Effector memory CD8-positive, alpha-beta T cell (primary cell): ENCODE measurements around the gene GPR155.
"Not testable (repeated sequence)": the region's sequence is repeated elsewhere in the genome, so short reads cannot be mapped to it uniquely, and the experiment has no call there.

Source experiments
- ATAC-seq: fragments of 150-1000 bp; cut with Tn5 transposase; replicated peaks from 2 replicates; pipeline ENCODE4 v1.10.0; 2021; ENCODE audit warnings: mild to moderate bottlenecking, moderate library complexity
- DNase-seq, 3 experiments: peaks; one replicate each; pipeline ENCODE4 v3.0.0; 2021
- H3K27ac Mint-ChIP-seq, 2 donors: one replicate each; pipeline ENCODE4 v1.8.0; 2022; ENCODE audit warnings: mild to moderate bottlenecking in 2 of 2, mixed read lengths in 2 of 2, moderate library complexity in 2 of 2
- H3K27me3 Mint-ChIP-seq, 2 donors: one replicate each; pipeline ENCODE4 v1.8.0; 2022; ENCODE audit warnings: mixed read lengths in 2 of 2
- H3K36me3 Mint-ChIP-seq: one replicate; pipeline ENCODE4 v1.8.0; 2022; ENCODE audit warnings: mild to moderate bottlenecking, moderate library complexity, mixed read lengths; ENCODE audit not compliant: insufficient read depth
- H3K4me1 Mint-ChIP-seq, 2 donors: one replicate each; pipeline ENCODE4 v1.8.0; 2022; ENCODE audit warnings: low read depth in 2 of 2, mixed read lengths in 2 of 2
- H3K4me3 Mint-ChIP-seq, 2 donors: one replicate each; pipeline ENCODE4 v1.8.0; 2022; ENCODE audit warnings: mild to moderate bottlenecking in 2 of 2, mixed read lengths in 2 of 2, moderate library complexity in 2 of 2
- H3K9me3 Mint-ChIP-seq, 2 donors: one replicate each; pipeline ENCODE4 v1.8.0; 2022; ENCODE audit warnings: mixed read lengths in 2 of 2

The GPR155 gene

DNA sequence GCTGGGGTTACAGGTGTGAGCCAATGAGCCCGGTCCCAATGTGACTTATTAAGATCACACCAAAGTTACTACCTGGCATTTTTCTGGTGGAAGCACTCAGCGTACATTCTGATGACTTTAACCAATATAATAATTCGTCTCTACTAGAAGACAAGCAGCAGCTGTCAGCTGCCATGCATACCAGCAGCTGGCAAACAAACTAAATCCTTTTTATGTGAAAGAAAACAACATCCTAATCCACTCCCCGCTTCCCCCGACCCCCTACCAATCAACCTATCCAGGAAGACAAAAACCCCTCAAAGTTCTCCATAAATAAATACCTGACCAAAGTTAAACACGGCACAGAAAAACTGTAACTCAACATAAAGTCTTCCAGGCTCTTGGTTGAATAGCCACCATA, 42.1 kb downstream of the GPR155 start:
- Mint-ChIP-seq H3K27me3 (no peaks in the 10 kb centered on the region), H3K27ac (peak overlapping the region in 1 of 2 donors; percentile 80), H3K9me3 (no peaks in the 10 kb centered on the region), H3K4me3 (no peak overlapping the region), H3K4me1 (peaks cover 0 to 3% of the 10 kb centered on the region in 2 donors), H3K36me3 (peaks cover 71% of the 10 kb centered on the region)
- DNase-seq: no peak
- ATAC-seq: no peak

DNA sequence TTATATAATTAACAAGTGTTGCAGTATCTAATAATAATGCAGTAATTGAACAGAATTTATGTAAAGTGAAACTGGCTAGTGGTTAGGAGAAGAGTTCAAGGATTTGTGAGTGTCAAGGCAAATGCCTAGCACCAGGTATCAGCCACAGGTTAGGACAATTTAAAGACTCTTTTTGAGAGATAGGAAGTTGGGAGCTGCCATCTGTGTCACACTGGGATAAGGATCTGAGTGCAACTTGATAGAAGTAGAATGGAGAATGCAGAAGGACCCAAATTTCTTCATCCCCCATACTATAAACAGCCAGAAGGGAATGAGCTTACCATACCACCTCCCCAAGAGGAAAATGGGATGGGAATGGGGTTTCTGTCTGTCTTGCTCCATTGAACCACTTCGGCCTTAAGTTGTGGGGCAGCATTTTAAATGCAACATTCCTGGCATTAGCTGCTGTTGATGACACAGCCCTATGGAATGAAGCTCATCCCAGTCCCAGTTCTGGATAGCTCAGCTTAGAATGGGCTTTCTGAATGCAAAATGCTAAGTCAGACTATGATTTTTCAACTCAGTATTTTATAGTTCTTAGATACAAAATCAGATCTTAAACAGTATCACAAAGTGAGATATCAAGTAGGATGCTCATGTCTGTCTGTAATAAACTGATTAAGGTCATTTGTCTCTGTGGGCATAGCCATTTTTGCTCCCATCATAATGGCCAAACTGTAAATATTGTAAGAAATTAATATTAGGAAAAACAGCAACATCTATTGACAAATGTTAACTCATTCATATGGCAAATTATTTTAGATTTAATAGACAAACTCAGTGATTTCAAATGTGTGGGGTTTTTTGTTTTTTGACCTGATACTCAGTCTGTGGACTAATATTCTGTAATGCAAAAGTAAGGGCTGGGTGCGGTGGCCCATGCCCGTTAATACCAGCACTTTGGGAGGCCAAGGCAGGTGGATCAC, 44.0 kb downstream of the GPR155 start:
- Mint-ChIP-seq H3K36me3 (peaks cover 76% of the 10 kb centered on the region), H3K27ac (no peak overlapping the region), H3K4me1 (peaks cover 0 to 3% of the 10 kb centered on the region in 2 donors), H3K27me3 (no peaks in the 10 kb centered on the region), H3K9me3 (no peaks in the 10 kb centered on the region), H3K4me3 (no peak overlapping the region)
- DNase-seq (no peak), ATAC-seq (no peak)

DNA sequence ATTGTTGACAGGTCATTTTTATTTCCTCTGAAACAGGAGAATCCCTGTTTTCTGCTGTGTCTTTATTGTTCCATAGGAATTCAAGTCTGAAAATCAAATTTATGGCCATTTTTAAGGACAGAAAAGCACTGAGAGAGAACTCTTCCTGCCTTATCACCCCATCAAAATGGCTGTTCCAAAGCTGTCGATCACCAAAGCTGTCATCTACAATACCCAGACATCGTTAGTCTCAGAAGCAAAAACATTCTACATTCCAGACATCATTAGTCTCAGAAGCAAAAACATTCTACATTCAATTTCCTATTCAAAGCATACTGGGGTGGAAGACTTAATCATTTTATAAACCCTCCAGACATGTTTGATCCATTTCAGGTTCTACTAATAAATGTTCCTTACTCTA, 46.9 kb downstream of the GPR155 start:
- ATAC-seq (no peak), DNase-seq (no peak)
- Mint-ChIP-seq H3K9me3 (no peaks in the 10 kb centered on the region), H3K27me3 (no peaks in the 10 kb centered on the region), H3K36me3 (peaks cover 66% of the 10 kb centered on the region), H3K4me1 (peaks cover 0 to 3% of the 10 kb centered on the region in 2 donors), H3K4me3 (no peak overlapping the region), H3K27ac (peak overlapping the region in 1 of 2 donors; percentile 49)

DNA sequence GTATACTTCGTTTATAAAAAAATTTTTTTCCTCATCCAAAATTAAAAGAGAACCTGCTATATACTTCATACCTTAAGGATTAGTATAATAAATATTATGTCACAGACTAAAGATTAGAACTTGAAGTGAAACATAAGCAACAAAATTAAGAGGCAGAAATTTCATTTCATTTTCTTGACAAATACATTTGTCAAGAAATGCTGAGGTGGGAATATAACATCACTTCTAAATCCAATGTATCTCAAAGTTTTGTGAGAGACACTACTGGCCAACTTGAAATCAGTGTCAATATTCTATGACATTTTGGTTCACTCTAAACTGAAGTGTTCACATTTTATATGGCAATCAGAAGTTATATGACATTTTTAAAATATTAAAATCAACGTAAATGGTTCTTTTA, 47.5 kb downstream of the GPR155 start:
- Mint-ChIP-seq H3K27ac (no peak overlapping the region), H3K36me3 (peaks cover 60% of the 10 kb centered on the region), H3K27me3 (no peaks in the 10 kb centered on the region), H3K9me3 (no peaks in the 10 kb centered on the region), H3K4me3 (no peak overlapping the region), H3K4me1 (peaks cover 0 to 3% of the 10 kb centered on the region in 2 donors)
- ATAC-seq (no peak), DNase-seq (no peak)

DNA sequence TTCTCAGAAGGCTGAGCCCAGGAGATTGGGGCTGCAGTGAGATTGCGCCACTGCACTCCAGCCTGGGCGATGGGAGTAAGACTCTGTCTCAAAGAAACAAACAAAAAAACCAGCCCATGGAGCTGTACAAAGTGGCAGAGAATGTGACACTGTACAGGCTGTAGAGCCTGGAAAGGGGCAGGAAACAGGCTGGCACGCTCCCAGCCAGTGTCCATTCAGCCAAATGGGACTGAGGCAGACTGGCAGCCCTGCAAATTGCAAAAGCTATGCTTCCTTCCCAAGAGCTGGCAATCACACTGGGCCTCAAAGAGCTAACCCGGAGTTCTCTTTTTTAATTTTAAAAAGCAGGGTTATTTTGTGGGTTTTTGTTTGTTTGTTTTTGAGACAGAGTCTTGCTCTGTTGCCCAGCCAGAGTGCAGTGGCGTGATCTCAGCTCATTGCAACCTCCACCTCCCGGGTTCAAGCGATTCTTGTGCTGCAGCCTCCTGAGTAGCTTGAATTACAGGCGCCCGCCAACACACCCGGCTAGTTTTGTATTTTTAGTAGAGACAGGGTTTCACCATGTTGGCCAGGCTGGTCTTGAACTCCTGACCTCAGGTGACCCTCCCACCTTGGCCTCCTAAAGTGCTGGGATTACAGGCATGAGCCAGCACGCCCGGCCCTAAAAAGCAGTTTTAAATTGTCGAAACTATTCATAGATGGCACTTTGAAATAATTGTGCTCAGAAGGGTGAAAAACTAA, 48.5 kb downstream of the GPR155 start:
- DNase-seq: no peak
- Mint-ChIP-seq H3K27me3 (no peaks in the 10 kb centered on the region), H3K36me3 (peaks cover 50% of the 10 kb centered on the region), H3K9me3 (no peaks in the 10 kb centered on the region), H3K4me1 (peaks cover 0 to 3% of the 10 kb centered on the region in 2 donors), H3K4me3 (no peak overlapping the region), H3K27ac (no peak overlapping the region)
- ATAC-seq: no peak

DNA sequence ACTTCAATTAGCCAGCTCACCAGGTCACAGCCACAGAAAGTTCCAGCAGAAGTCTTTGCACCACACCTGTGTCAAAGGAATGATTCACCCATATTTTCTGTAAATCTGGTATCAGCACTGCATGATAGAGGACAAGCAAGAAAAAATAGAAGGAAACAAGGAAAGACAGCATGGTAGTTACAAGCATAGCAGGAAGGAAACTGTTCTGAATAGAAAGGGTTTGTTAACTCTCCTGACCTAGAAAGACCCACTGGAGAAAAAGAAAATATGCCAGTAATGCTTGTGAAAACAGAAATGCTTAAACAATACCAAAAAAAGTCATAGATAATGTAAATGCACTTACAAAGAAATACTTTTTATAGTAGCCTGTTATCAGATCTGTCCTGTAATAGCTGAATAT, 50.5 kb downstream of the GPR155 start:
- H3K4me1 Mint-ChIP-seq: peaks cover 0 to 3% of the 10 kb centered on the region in 2 donors
- H3K4me3 Mint-ChIP-seq: no peak overlapping the region
- H3K9me3 Mint-ChIP-seq: no peaks in the 10 kb centered on the region
- no peak overlapping the region for H3K27ac Mint-ChIP-seq
- DNase-seq (no peak), ATAC-seq (no peak)
- no peaks in the 10 kb centered on the region for H3K27me3 Mint-ChIP-seq
- peaks cover 39% of the 10 kb centered on the region for H3K36me3 Mint-ChIP-seq

DNA sequence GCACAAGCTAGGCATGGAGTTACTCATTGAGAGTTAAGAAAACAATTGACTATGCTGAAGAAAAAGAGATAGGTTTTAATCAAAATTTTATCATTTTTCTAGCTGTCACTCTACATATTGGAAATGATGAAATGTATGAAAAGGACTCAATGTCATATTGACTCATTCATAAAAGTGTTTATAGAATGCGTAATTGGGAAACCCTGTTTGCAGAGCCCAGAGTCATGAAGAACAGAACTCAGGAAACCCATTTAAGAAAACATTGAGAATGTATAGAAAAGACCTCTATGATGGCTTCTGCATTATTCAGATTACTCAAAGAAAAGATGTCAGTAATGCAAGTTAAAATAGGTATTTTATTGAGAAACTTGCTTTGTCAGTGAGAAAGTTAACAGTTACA, 54.9 kb downstream of the GPR155 start:
- Mint-ChIP-seq H3K9me3 (no peaks in the 10 kb centered on the region), H3K4me3 (no peak overlapping the region), H3K36me3 (peaks cover 11% of the 10 kb centered on the region), H3K27ac (no peak overlapping the region), H3K27me3 (no peaks in the 10 kb centered on the region), H3K4me1 (no peaks in the 10 kb centered on the region)
- no peak for DNase-seq
- no peak for ATAC-seq

DNA sequence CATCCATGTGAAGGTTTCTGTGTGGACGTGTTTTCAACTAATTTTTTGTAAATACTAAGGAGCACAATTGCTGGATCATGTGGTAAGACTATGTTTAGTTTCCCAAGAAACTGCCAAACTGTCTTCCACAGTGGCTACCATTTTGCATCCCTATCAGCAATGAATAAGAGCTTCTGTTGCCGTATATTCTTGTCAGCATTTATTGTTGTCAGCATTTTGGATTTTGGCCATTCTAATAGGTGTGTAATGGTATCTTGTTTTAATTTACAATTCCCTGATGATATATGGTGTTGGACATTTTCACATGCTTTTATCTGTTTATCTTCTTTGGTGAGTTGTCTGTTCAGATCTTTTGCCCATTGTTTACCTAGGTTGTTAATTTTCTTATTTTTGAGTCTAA, 56.8 kb downstream of the GPR155 start:
- no peaks in the 10 kb centered on the region for H3K27me3 Mint-ChIP-seq
- no peaks in the 10 kb centered on the region for H3K9me3 Mint-ChIP-seq
- H3K4me1 Mint-ChIP-seq: no peaks in the 10 kb centered on the region
- H3K4me3 Mint-ChIP-seq: no peak overlapping the region
- ATAC-seq: no peak
- H3K36me3 Mint-ChIP-seq: peaks cover 3% of the 10 kb centered on the region
- no peak overlapping the region for H3K27ac Mint-ChIP-seq
- DNase-seq: no peak

DNA sequence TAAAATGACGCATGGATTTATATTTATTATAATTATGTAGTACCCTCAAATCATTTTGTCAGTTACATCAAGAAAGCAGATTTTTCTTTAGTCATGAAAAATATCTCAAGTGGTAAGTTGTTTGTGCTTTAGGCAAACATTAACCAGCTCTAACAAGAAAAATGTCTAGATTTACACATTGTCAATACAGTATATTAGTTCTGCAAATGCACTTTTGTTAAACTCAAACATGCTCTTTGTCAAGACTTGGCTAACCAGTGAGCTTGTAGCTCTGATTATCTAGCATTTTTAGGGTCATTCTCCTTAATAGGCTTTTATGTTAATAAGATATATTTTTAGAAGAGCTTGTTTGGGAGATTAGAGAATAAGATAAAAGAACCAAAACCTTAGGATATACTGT, 58.6 kb downstream of the GPR155 start:
- Mint-ChIP-seq H3K4me1 (no peaks in the 10 kb centered on the region), H3K27ac (no peak overlapping the region), H3K27me3 (no peaks in the 10 kb centered on the region), H3K4me3 (no peak overlapping the region), H3K36me3 (peaks cover 7% of the 10 kb centered on the region), H3K9me3 (no peaks in the 10 kb centered on the region)
- no peak for DNase-seq
- ATAC-seq: no peak

DNA sequence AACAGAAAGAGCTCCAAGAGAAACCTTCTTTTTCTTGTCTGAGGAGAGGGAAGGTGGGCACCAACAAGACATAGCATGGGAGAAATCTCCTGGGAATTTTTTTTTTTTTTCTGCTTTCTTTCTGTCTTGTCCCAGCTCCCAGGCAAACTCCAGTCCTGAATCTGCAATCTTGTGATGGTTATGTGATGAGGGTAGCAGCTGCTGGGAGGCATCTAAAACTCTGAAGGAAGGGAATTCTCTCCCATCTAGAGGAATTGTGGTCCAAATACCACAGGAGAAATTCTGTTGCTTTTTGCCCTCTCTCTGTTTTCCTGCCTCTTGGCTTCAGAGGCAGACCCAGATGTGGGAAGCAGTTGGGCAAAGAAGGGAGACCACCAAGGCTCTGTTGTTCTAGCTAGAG, 74.6 kb downstream of the GPR155 start:
- H3K36me3 Mint-ChIP-seq: peaks cover 4% of the 10 kb centered on the region
- H3K4me3 Mint-ChIP-seq: no peak overlapping the region
- no peak for ATAC-seq
- no peaks in the 10 kb centered on the region for H3K4me1 Mint-ChIP-seq
- no peaks in the 10 kb centered on the region for H3K9me3 Mint-ChIP-seq
- no peak overlapping the region for H3K27ac Mint-ChIP-seq
- no peaks in the 10 kb centered on the region for H3K27me3 Mint-ChIP-seq
- no peak for DNase-seq

DNA sequence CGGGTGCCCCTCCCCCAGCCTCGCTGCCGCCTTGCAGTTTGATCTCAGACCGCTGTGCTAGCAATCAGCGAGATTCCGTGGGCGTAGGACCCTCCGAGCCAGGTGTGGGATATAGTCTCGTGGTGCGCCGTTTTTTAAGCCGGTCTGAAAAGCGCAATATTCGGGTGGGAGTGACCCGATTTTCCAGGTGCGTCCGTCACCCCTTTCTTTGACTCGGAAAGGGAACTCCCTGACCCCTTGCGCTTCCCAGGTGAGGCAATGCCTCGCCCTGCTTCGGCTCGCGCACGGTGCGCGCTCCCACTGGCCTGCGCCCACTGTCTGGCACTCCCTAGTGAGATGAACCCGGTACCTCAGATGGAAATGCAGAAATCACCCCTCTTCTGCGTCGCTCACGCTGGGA, 76.8 kb downstream of the GPR155 start:
- H3K4me1 Mint-ChIP-seq, DNase-seq, H3K4me3 Mint-ChIP-seq, H3K27ac Mint-ChIP-seq, H3K9me3 Mint-ChIP-seq, H3K36me3 Mint-ChIP-seq, ATAC-seq, H3K27me3 Mint-ChIP-seq: not testable (repeated sequence)

DNA sequence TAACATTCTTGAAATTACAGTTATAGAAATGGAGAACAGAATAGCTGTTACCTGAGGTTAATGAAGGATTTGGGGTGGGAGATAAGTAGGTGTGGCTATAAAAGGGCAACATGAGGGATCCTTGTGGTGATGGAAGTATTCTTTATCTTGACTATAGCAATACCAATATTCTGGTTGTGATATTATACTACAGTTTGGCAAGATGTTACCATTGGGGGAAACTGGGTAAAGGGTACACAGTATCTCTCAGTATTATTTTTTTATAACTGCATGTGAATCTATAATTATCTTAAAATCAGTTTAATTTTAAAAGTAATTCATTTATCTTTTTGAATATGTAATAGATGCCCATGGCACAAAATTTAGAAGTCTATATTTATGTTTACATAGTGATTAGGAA, 83.2 kb downstream of the GPR155 start:
- Mint-ChIP-seq H3K27me3 (no peaks in the 10 kb centered on the region), H3K4me1 (peaks cover under 1 to 5% of the 10 kb centered on the region in 2 donors), H3K9me3 (no peaks in the 10 kb centered on the region), H3K27ac (no peak overlapping the region), H3K4me3 (no peak overlapping the region), H3K36me3 (peaks cover 5% of the 10 kb centered on the region)
- DNase-seq (no peak), ATAC-seq (no peak)

DNA sequence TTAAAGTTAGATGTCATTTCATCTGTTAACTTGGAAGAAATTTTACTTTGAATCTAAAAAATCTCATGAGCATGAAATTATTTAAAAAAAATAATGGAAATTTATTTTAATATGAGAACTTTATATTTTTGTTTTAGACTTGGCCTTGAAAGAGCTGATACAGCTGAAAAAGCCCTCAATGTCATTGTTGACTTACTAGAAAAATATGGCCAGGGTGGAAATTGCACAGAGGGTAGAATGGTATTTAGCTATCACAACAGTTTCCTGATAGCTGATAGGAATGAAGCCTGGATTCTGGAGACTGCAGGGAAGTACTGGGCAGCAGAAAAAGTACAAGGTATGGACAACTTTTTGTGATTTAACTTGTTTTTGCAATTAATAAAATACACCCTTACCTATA, 86.0 kb downstream of the GPR155 start:
- peaks cover 5% of the 10 kb centered on the region for H3K36me3 Mint-ChIP-seq
- no peak for ATAC-seq
- no peak overlapping the region for H3K27ac Mint-ChIP-seq
- H3K27me3 Mint-ChIP-seq: no peaks in the 10 kb centered on the region
- H3K9me3 Mint-ChIP-seq: no peaks in the 10 kb centered on the region
- DNase-seq: no peak
- no peak overlapping the region for H3K4me3 Mint-ChIP-seq
- peaks cover 8 to 13% of the 10 kb centered on the region in 2 donors for H3K4me1 Mint-ChIP-seq

DNA sequence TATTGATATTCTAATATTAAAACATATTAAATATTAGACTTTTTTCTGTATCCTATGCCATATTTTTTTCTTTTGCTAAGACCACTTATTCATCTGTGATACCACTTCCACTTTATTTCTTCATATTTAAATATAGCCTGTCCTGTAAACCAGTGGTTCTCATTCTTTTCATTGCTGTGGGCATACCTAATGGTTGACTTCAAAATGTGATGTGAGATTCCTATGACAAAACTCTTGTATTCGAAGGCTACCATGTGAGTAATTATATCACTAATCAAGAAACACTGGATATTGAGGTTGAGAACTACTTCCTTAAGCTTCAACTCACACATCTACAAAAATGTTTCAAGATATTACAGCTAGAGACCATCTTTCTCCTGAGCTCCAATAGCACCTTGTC, 87.7 kb downstream of the GPR155 start:
- Mint-ChIP-seq H3K27me3 (no peaks in the 10 kb centered on the region), H3K9me3 (no peaks in the 10 kb centered on the region), H3K4me3 (no peak overlapping the region), H3K27ac (no peak overlapping the region), H3K4me1 (peaks cover 14 to 20% of the 10 kb centered on the region in 2 donors), H3K36me3 (peaks cover 8% of the 10 kb centered on the region)
- no peak for DNase-seq
- no peak for ATAC-seq
